Iris pigment epithelial cell (primary cell): ENCODE measurements around the gene KRTAP10-11.
"Not testable (repeated sequence)": the region's sequence is repeated elsewhere in the genome, so short reads cannot be mapped to it uniquely, and the experiment has no call there.

ENCODE experiments used
- DNase-seq: peaks from one replicate; pipeline ENCODE4 v3.0.0-alpha.2; 2011; ENCODE audit warnings: low read depth

KRTAP10-11 gene

DNA sequence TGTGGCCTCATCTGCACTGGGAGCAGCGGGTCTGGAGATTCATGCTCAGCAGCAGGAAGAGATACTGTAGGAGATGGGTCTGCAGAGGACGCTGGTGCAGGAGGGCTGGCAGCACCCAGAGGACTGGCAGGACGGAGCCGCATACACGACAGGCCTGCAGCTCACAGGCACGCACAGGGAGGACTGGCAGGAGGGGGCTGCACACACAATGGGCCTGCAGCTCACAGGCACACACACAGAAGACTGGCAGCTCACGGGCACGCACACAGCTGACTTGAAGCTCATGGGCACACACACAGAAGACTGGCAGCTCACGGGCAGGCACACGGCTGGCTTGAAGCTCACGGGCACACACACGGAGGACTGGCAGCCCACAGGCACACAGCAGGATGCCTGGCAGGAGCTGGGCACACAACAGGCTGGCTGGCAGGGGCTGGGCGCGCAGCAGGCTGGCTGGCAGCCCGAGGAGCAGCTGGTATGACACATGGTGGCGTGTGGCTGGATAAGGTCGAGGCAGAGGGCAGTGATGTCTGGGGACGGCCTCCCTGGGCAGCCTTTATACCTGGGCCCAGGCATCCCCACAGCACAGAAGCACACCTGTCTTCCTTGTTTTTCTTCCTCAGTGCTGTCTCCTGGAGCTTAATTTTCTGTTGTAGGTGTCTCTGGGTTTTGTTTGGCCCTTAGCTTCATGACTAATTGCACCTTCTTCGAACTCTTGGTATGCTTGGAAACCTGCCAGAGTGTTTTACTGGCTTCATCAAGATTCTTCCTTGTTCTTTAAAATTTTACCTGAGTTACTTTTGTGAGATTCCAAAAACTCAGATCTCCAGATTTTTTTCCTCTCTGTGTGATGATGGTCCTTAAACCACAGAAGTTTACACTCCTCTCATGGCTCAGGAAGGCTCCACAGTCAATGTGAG is 20.4 kb downstream of the KRTAP10-11 start, which contains the start of gene KRTAP12-2:
TSS of gene KRTAP12-2 (minus strand) at position 527 of the 920 bp plus-strand sequence. CDS start at position 486, 41 bp downstream.
- no peak for DNase-seq

DNA sequence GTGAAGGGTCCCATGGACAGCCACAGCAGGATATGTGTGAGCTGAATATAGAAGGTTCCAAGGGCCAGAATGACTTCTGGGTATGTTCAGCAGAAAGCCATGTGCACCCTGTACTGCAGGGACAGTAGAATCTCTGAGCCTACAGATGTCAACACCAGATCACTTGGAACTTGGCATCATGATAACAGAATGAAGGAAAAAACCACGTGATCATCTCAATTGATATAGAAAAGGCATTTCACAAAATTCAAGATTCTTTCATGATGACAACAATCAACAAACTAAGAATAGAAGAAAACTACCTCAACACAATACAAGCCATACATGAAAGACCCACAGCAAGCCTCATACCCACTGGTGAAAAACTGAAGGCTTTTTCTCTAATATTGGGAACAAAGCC is 21.4 kb downstream of the KRTAP10-11 start:
- no peak for DNase-seq

DNA sequence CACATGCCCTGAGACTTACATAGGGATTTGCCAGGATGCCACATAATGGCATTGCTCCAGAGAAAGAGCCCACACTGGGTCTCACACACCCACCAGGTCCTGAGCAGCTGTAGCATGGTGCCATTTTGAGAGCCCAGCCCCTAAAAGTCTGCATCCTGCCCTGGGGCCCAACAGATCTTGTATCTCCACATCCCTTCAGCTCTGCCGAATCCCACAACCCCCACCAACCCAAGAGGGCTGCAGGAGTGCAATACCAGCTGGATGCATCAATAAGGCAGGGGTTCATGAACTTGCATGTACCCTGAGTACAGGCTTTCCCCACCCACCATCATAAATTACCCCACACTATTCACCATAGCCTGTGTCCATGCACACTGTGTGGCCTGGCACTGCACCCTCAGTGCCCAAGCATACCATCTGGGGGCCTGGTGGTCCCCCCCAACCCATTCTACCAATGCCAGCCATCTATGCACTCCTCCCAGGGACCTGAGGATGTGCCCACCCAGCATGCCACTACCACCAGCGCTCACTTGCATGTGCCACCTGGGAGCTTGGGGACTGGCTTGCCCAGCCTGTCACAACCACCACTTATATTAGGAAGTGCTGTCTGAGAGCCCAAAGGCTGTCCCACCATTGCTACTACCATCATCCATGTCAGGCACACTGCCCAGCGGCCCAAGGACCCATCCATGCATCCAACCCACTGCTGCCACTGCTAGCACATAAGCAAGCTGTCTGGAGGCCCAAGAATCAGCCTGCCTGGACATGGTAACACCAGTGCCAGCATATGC is 24.6 kb downstream of the KRTAP10-11 start:
- no peak for DNase-seq

DNA sequence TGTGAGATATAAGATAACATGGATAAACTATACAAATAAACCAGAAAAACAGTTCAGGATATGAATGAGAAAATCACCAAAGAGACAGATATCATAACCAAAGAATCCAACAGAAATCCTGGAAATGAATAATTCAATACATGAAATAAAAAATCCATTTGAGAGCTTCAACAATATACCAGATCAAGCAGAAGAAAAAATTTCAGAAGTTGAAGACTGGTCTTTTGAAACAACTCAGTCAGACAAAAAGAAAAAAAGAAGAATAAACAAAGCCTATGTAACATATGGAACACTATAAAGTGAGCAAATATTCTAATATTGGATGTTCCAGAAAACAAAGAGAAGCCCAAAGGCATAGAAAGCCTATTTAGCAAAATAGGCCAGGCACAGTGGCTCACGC is 25.7 kb downstream of the KRTAP10-11 start:
- DNase-seq: no peak

DNA sequence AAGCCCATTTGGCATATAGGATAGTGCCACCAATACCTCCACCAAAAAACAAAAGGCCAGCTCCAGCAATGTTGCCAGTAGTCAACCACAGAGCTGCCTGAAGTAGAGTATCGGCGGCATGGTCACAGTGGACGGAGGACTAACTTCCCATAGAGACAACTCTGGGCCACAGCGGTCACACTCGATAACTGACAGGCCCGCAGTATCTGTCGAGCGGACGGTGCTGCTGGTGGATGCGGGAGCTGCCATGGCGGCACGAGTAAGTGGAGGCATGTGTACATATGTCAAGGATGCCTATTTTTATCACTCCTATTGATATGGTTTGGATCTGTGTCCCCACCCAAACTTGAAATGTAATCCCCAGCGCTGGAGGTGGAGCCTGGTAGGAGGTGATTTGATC is 31.7 kb downstream of the KRTAP10-11 start:
- no peak for DNase-seq

DNA sequence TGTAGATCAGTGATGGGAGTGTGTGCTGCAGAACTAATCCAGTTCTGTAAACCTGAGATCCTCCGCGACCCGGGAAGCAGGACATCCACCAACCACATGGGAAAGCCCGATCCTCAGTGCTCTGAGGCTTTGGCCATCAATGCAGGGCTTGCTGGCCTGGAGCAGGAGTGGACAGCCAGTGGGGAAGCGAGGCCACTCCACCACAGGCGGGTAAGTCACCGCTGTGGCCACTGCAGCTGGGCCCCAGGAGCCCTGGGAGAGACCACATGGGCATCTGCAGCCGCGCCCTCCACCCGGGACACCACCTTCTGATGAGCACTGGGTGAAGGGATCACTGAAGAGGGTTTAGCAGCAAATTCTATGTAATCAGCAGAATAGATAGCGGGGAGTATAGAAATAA is 34.9 kb downstream of the KRTAP10-11 start:
- no peak for DNase-seq

DNA sequence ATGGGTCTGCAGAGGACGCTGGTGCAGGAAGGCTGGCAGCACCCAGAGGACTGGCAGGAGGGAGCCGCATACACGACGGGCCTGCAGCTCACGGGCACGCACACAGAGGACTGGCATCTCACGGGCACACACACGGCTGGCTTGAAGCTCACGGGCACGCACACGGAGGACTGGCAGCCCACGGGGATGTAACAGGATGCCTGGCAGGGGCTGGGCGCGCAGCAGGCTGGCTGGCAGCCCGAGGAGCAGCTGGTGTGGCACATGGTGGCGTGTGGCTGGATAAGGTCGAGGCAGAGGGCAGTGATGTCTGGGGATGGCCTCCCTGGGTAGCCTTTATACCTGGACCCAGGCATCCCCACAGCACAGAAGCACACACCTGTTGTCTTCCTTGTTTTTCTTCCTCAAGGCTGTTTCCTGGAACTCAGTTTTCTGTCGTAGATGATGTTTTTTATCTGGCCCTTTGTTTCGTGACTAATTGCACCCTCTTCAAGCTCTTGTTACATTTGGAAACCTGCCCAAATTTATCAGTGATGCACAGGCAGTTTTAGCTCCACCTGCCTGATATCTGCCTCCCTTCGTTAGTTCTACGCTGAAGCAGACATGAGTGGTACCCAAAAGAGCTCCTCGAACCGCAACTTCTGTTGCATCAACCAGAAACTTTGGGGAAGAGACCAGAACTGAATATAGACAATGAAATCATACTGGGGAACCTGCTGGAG is 35.8 kb downstream of the KRTAP10-11 start, which contains the start of gene KRTAP12-1:
TSS of gene KRTAP12-1 (minus strand) at position 303 of the 719 bp plus-strand sequence. CDS start at position 263, 40 bp downstream.
- DNase-seq: no peak

DNA sequence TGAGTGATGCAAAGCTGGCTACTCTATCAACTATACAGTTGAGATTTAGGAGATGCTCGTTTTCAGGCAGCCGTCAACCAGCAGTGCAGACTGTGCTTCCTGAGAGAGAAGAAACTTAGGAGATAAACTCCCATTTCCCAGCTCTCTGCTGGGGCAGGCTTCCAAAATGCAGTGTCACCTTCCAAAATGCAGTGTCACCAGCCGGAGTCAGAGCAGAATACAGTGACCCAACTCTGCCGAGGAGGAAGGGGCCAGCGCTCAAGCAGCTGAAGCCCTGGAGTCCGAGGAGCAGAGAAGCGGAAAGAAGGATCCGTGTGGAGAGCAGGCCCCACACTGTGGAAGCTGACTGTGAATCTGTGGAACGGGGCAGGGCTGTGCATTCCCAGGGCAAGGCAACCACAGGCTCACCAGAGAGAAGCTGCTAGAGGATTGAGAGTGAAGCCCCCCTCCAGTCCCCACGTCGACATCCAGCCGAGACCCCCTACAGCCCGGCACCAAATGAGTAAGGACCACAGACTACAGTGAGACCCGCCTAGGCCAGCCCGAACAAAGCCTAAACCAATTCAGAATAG is 36.5 kb downstream of the KRTAP10-11 start:
- DNase-seq: no peak

DNA sequence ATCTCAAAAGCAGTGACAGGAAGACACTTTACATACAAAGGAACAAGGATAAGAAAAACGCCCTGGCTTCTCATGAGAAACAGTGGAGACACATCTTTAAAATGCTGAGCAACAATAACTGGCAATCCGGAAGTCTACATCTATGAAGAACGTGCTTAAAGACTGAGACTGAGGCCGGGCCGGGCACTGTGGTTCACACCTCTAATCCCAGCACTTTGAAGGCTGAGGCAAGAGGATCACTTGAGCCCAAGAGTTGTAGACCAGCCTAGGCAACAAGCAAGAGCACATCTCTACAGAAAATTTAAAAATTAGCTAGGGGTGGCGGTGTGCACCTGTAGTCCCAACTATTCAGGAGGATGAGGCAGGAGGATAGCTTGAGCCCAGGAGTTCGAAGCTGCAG is 37.9 kb downstream of the KRTAP10-11 start:
- no peak for DNase-seq

DNA sequence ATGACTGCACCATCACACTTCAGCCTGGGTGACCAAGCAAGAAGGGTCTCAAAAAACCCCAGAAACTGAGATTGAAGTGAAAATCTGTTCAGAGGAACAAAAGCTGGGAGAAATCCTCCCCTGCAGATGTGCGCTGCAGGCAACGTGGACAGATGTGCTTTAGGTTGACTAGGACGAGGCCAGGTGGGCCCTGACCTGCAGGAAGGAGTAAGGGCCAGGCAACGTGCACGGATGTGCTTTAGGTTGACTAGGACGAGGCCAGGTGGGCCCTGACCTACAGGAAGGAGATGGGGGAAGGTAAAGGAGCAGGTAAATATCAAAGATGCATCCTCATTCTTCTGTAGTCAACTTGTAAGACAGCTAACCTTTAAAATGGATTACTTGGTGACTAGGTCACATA is 38.3 kb downstream of the KRTAP10-11 start:
- no peak for DNase-seq

DNA sequence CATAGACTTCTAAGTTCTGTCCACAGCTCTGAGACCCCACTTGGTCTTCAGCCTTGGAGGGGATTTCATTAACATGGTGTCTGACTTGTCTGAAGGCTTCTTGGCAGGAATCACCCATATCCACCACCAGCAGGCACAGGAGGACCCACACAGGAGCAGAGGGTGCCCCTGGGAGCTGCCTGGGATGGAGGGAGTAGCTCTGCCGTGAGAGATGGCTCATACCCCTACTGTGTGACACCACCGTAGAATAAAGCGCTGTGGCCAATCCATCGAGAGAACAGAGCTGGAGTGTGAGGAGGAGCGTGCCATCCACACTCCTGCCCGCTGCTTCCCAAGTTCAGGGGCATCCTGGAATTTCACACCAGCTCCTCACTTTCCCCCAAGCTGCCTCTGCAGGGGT is 38.8 kb downstream of the KRTAP10-11 start:
- DNase-seq: not testable (repeated sequence)

DNA sequence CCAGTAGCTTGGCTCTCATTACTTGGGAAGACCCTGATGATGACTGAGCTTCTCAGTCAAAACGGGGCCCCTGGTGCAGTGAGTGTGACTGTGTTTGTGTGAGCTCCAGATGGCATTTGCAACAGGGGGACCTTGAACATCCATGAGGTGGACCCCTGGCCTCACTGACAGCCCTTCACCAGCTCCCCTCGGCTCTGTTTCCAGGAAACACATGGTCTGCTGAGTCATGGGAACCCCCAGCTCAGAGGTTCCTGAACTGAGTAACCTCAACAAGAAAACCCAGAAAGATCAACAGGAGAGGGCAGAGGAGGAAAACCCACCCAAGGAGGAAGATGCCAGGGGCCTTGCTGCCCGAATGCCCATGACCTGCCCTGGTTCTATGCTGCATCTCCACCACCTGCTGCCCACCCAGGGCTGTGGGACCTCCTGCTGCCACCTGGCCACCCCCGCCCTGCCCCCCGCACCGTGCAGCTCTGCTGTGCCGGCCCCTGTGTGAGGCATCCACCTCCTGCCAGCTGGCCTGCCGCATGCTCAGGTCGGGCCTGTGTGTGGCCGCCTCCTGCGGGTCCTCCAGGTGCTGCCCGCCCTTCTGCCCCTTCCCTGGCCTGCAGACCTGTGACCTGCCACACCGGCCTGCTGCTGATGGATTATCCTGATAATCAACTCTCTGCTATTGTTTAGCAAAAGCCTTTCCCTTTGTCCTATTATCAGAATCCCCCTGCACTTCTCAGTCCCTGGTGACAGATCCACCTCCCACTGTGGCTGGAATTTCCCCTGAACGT is 40.0 kb downstream of the KRTAP10-11 start:
- no peak for DNase-seq

DNA sequence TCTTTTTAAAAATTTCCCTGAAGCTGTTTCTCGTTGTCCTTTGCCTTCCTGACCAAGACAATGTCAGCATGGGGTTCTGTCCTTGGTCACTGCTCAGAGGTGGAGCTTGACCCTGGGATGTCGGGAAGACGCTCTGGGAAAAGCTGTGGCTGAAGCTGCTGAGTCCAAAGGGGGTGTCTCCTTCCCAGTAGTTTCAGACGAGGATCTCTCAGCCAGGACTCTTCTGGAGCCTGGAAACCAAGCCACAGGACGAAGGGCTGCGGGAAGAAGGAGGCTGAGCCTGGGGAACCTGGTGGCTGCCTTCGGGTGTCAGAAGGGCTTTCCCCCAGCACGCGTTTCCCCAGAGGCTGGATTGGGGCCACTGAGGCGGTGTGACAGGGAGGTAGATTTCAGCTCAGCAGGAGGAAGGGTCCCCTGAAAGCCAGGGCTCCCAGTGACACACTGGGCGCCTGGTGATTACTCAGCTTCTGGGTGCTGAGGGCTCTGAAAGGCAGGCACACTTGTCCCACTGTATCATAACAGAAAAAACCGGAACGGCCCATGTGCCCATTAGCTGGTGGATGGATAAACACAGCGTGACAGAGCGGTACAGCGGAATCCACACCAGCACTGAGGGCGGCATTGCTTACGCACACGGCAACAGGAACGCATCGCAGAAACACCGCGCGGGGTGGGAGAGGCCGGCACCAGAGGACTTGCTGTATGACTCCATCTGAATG is 40.8 kb downstream of the KRTAP10-11 start:
- no peak for DNase-seq

DNA sequence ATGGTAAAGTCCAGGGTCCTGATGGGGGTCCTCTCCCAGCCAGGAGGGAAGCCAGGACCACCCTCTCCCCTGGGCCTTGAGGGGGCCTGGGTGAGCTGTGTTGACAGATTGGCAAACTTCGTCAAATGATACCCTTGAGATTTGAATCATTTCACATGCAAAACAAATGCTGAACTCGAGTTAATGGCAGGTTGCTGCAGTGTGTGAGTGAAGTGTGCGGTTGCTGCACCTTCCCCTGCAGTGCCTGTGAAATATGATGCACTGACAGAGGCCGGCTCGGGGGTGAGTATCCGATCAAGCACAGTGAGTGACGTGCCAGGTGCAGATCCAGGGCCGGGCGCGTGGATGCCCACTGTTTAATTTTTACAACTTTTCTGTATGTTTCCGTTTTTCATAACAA is 41.5 kb downstream of the KRTAP10-11 start:
- DNase-seq: no peak

DNA sequence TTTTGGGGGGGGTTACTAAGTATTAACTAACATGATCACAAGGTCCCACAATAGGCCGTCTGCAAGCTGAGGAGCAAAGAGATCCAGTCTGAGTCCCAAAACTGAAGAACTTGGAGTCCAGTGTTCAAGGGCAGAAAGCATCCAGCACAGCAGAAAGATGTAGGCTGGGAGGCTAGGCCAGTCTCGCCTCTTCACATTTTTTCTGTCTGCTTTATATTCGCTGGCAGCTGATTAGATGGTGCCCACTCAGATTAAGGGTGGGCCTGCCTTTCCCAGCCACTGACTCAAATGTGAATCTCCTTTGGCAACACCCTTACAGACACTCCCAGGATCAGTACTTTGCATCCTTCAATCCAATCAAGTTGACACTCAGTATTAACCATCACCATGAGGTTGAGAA is 43.5 kb downstream of the KRTAP10-11 start:
- not testable (repeated sequence) for DNase-seq

DNA sequence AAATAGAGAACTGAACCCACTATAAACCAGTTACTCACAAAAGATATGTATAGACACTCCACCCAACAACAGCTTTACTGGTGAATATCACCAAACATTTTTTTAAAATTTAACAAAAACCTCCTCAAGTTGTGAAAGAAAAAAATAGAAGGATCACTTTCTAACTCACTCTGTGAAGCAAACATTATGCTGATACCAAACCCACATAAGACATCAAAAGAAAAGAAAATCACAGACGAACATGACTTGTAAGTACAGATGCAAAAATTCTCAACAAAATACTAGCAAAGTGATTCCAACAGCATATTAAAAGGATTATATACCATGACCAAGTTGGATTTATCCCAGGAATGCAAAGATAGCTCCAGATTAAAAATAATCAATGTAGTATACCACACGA is 45.5 kb downstream of the KRTAP10-11 start:
- DNase-seq: no peak

DNA sequence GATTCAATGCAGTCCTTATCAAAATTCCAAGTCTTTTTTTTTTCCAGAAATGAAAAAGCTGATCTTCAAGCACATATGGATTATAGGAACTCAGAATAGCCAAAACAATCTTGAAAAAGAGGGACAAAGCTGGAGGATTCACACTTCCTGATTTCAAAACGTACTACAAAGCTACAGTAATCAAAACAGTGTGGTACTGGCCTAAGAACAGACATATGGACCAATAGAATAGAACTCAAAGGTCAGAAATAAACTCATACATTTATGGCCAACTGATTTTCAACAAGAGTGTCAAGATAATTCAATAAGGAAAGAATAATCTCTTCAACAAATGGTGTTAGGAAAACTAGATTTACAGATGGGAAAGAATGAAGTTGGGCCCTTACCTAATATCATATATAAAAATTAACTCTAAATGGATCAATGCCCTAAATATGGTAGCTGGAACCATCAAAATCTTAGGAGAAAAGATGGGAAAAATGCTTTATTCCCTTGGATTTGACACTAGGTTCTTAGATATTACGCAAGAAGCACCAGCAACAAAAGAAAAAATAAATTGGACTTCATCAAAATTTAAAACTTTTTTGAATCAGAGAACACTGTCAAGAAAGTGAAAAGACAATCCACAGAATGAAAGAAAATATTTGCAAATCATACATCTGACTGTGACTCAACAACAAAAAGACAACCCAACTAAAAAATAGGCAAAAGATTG is 46.7 kb downstream of the KRTAP10-11 start:
- no peak for DNase-seq

DNA sequence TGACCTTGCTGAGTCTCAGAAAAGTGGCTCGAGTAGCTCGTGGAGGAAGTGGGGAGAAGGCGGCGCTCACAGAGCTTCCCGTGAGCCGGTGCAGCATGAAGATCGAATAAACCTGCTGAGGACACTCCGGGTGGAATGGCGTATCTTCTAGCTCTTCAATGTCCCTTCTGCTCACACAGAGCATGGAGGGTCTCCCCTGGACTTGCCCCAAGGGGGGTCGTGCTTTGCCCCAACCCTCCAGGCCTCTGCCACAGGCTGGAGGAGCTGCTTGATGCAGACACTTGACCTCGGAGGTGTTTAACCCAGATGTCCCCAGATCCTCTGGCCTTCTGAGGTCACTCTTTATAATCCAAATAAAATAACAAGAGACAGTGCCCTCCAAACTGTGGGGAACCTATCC is 48.6 kb downstream of the KRTAP10-11 start:
- DNase-seq: no peak

DNA sequence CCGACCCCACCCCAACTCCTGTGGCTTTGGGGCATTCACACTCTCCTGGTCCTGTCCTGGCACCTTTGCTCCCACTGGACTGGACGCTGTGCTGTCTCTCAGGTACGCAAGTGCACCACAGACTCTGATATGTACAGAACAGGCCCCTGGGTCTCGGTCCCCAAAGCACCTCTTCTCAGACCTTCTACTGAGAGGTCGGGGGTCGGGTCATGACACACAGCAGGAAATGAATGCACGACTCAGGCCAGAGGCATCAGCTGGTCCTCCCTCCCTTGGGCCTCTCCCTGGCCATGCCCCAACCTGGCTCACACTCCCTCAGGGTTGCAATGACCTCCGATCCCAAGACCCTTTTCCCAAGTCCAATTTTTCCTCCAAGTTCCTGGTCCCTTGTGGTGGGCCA is 49.0 kb downstream of the KRTAP10-11 start:
- no peak for DNase-seq

DNA sequence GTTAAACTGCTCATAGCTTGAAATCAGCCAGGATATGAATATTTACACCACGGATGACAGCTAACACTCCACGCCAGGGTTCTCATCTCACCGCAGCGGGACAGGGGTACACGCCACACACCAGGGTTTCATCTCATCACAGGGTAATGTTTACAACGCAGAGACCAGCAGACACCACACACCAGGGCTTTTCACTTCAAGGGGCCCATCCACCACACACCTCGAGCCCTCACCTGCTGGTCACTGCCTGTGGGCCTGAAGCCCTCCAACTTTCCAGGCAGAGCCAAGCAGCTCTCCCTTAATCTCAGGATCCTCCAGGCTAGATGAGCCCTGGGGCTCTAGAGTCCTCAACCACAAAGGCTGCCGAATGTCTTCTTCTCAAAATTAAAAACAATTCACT is 49.4 kb downstream of the KRTAP10-11 start:
- DNase-seq: no peak
